ENCODE measurements around the gene FOXJ2.

FOXJ2 gene

GRCh38 chr12:8089716-8090115 is 57.2 kb downstream of the FOXJ2 start:
- Histone ChIP-seq H3K18ac (ENCODE audit: low read length) (no peak overlapping the region), H2AFZ (ENCODE audit: insufficient read depth, low read length, poor library complexity) (no peak overlapping the region), H3K27ac (ENCODE audit: low read depth, low read length) (no peak overlapping the region), H3K4ac (ENCODE audit: low read depth, low read length) (no peak overlapping the region), H3K79me1 (ENCODE audit: low read length) (no peaks in the 10 kb centered on the region), H3K23ac (ENCODE audit: low read length) (no peak overlapping the region), H3K27me3 (ENCODE audit: insufficient read depth, low read length) (no peaks in the 10 kb centered on the region), H2BK5ac (ENCODE audit: low read depth, low read length, poor library complexity) (no peak overlapping the region), H4K8ac (ENCODE audit: low read depth, low read length) (no peak overlapping the region), H3K14ac (ENCODE audit: low read length) (no peak overlapping the region), H3K79me2 (ENCODE audit: control insufficient read depth, insufficient read depth, low read length, poor library complexity) (no peaks in the 10 kb centered on the region), H3K36me3 (ENCODE audit: control insufficient read depth in 1 of 2, insufficient read depth in 2 of 2, low read length in 2 of 2) (peaks cover 17 to 27% of the 10 kb centered on the region in 2 experiments), H2BK12ac (ENCODE audit: low read length) (no peak overlapping the region), H4K91ac (ENCODE audit: low read depth, low read length) (no peak overlapping the region), H3K4me1 (ENCODE audit: control insufficient read depth in 1 of 2, insufficient read depth in 2 of 2, low read length in 2 of 2) (no peaks in the 10 kb centered on the region), H4K12ac (ENCODE audit: low read depth, low read length) (no peak overlapping the region), H3K4me3 (ENCODE audit: low read depth, low read length) (no peak overlapping the region), H3K4me2 (ENCODE audit: low read length) (no peak overlapping the region), H3K9me3 (ENCODE audit: insufficient read depth, low read depth, low read length) (no peaks in the 10 kb centered on the region), H2BK120ac (ENCODE audit: insufficient read depth, low read length, poor library complexity) (no peak overlapping the region), H2AK5ac (ENCODE audit: low read length) (no peak overlapping the region), H3K9ac (ENCODE audit: low read length) (no peak overlapping the region)
- WGBS (ENCODE audit: extremely low coverage, insufficient coverage, insufficient read length): no CpG with 5 or more reads among the region's 5 CpGs
- no peak for DNase-seq

- no peak overlapping the region for H4K91ac ChIP-seq (ENCODE audit: low read depth, low read length)
- H3K4ac ChIP-seq (ENCODE audit: low read depth, low read length): no peak overlapping the region
- no peak overlapping the region for H2BK5ac ChIP-seq (ENCODE audit: low read depth, low read length, poor library complexity)
- H3K27ac ChIP-seq (ENCODE audit: low read depth, low read length): no peak overlapping the region
- H3K14ac ChIP-seq (ENCODE audit: low read length): no peak overlapping the region
- no peaks in the 10 kb centered on the region for H3K9me3 ChIP-seq (ENCODE audit: insufficient read depth, low read depth, low read length)
- H3K79me1 ChIP-seq (ENCODE audit: low read length): no peaks in the 10 kb centered on the region
- H2AK5ac ChIP-seq (ENCODE audit: low read length): no peak overlapping the region
- no peak overlapping the region for H3K18ac ChIP-seq (ENCODE audit: low read length)
- no peaks in the 10 kb centered on the region for H3K4me1 ChIP-seq (ENCODE audit: control insufficient read depth in 1 of 2, insufficient read depth in 2 of 2, low read length in 2 of 2)
- H2BK12ac ChIP-seq (ENCODE audit: low read length): no peak overlapping the region
- H3K4me2 ChIP-seq (ENCODE audit: low read length): no peak overlapping the region
- H2AFZ ChIP-seq (ENCODE audit: insufficient read depth, low read length, poor library complexity): no peak overlapping the region
- H3K23ac ChIP-seq (ENCODE audit: low read length): no peak overlapping the region
- H3K9ac ChIP-seq (ENCODE audit: low read length): no peak overlapping the region
- H3K4me3 ChIP-seq (ENCODE audit: low read depth, low read length): no peak overlapping the region
- DNase-seq: no peak
- H3K79me2 ChIP-seq (ENCODE audit: control insufficient read depth, insufficient read depth, low read length, poor library complexity): no peaks in the 10 kb centered on the region
- H2BK120ac ChIP-seq (ENCODE audit: insufficient read depth, low read length, poor library complexity): no peak overlapping the region
- H4K12ac ChIP-seq (ENCODE audit: low read depth, low read length): no peak overlapping the region
- H4K8ac ChIP-seq (ENCODE audit: low read depth, low read length): no peak overlapping the region
- H3K36me3 ChIP-seq (ENCODE audit: control insufficient read depth in 1 of 2, insufficient read depth in 2 of 2, low read length in 2 of 2): peaks cover 17 to 34% of the 10 kb centered on the region in 2 experiments
- WGBS (ENCODE audit: extremely low coverage, insufficient coverage, insufficient read length): no CpG with 5 or more reads among the region's 3 CpGs
- no peaks in the 10 kb centered on the region for H3K27me3 ChIP-seq (ENCODE audit: insufficient read depth, low read length)
Observed at GRCh38 chr12:8093291-8093690, 60.8 kb downstream of the FOXJ2 start.

- Histone ChIP-seq H2BK5ac (ENCODE audit: low read depth, low read length, poor library complexity) (no peak overlapping the region), H3K36me3 (ENCODE audit: control insufficient read depth in 1 of 2, insufficient read depth in 2 of 2, low read length in 2 of 2) (peaks cover 14 to 25% of the 10 kb centered on the region in 2 experiments), H3K14ac (ENCODE audit: low read length) (no peak overlapping the region), H2BK120ac (ENCODE audit: insufficient read depth, low read length, poor library complexity) (no peak overlapping the region), H3K4ac (ENCODE audit: low read depth, low read length) (no peak overlapping the region), H3K4me3 (ENCODE audit: low read depth, low read length) (no peak overlapping the region), H2AFZ (ENCODE audit: insufficient read depth, low read length, poor library complexity) (no peak overlapping the region), H4K91ac (ENCODE audit: low read depth, low read length) (no peak overlapping the region), H4K12ac (ENCODE audit: low read depth, low read length) (no peak overlapping the region), H3K27me3 (ENCODE audit: insufficient read depth, low read length) (no peaks in the 10 kb centered on the region), H3K9ac (ENCODE audit: low read length) (no peak overlapping the region), H3K9me3 (ENCODE audit: insufficient read depth, low read depth, low read length) (no peaks in the 10 kb centered on the region), H3K27ac (ENCODE audit: low read depth, low read length) (no peak overlapping the region), H2BK12ac (ENCODE audit: low read length) (no peak overlapping the region), H3K23ac (ENCODE audit: low read length) (no peak overlapping the region), H3K4me2 (ENCODE audit: low read length) (no peak overlapping the region), H3K79me1 (ENCODE audit: low read length) (no peaks in the 10 kb centered on the region), H3K79me2 (ENCODE audit: control insufficient read depth, insufficient read depth, low read length, poor library complexity) (no peaks in the 10 kb centered on the region), H4K8ac (ENCODE audit: low read depth, low read length) (no peak overlapping the region), H2AK5ac (ENCODE audit: low read length) (no peak overlapping the region), H3K4me1 (ENCODE audit: control insufficient read depth in 1 of 2, insufficient read depth in 2 of 2, low read length in 2 of 2) (no peaks in the 10 kb centered on the region), H3K18ac (ENCODE audit: low read length) (no peak overlapping the region)
- WGBS (ENCODE audit: extremely low coverage, insufficient coverage, insufficient read length): no CpG with 5 or more reads among the region's 2 CpGs
- no peak for DNase-seq
Observed at GRCh38 chr12:8096281-8096915, 63.9 kb downstream of the FOXJ2 start.

GRCh38 chr12:8099235-8099634 is 66.7 kb downstream of the FOXJ2 start:
- Histone ChIP-seq H4K8ac (ENCODE audit: low read depth, low read length) (no peak overlapping the region), H3K4me3 (ENCODE audit: low read depth, low read length) (no peak overlapping the region), H3K14ac (ENCODE audit: low read length) (no peak overlapping the region), H3K9ac (ENCODE audit: low read length) (no peak overlapping the region), H3K18ac (ENCODE audit: low read length) (no peak overlapping the region), H4K12ac (ENCODE audit: low read depth, low read length) (no peak overlapping the region), H3K36me3 (ENCODE audit: control insufficient read depth in 1 of 2, insufficient read depth in 2 of 2, low read length in 2 of 2) (peaks cover 4 to 11% of the 10 kb centered on the region in 2 experiments), H3K4me1 (ENCODE audit: control insufficient read depth in 1 of 2, insufficient read depth in 2 of 2, low read length in 2 of 2) (no peaks in the 10 kb centered on the region), H2BK5ac (ENCODE audit: low read depth, low read length, poor library complexity) (no peak overlapping the region), H2BK120ac (ENCODE audit: insufficient read depth, low read length, poor library complexity) (no peak overlapping the region), H3K23ac (ENCODE audit: low read length) (no peak overlapping the region), H3K79me1 (ENCODE audit: low read length) (no peaks in the 10 kb centered on the region), H3K27ac (ENCODE audit: low read depth, low read length) (no peak overlapping the region), H3K27me3 (ENCODE audit: insufficient read depth, low read length) (no peaks in the 10 kb centered on the region), H3K4ac (ENCODE audit: low read depth, low read length) (no peak overlapping the region), H3K79me2 (ENCODE audit: control insufficient read depth, insufficient read depth, low read length, poor library complexity) (no peaks in the 10 kb centered on the region), H2AFZ (ENCODE audit: insufficient read depth, low read length, poor library complexity) (no peak overlapping the region), H3K9me3 (ENCODE audit: insufficient read depth, low read depth, low read length) (no peaks in the 10 kb centered on the region), H4K91ac (ENCODE audit: low read depth, low read length) (no peak overlapping the region), H2BK12ac (ENCODE audit: low read length) (no peak overlapping the region), H2AK5ac (ENCODE audit: low read length) (no peak overlapping the region), H3K4me2 (ENCODE audit: low read length) (no peak overlapping the region)
- DNase-seq: no peak
- WGBS (ENCODE audit: extremely low coverage, insufficient coverage, insufficient read length): no CpG with 5 or more reads among the region's 3 CpGs

All from trophoblast cell (in vitro differentiated cells and primary cell).